ENCODE results near the gene PLB1.

Gene PLB1

GRCh38 chr2:28602751-28603639 is 107.1 kb downstream of the PLB1 start:
- H3K4me3 ChIP-seq (ENCODE audit: low read depth, low read length) = no peak overlapping the region
- TF ChIP-seq MYC (IDR thresholded peaks at IDR 0.05; ENCODE audit: low read depth, low read length) = no peak
- no peak for TF ChIP-seq POLR2A (IDR thresholded peaks at IDR 0.05; ENCODE audit: extremely low read depth, insufficient read length)
- TF ChIP-seq CTCF (IDR thresholded peaks at IDR 0.05; ENCODE audit: low read depth, low read length) = no peak
- TF ChIP-seq MAX (IDR thresholded peaks at IDR 0.05; ENCODE audit: low read depth, low read length) = no peak
- peak; percentile 82 for DNase-seq (ENCODE audit: low read depth)

GRCh38 chr2:28603821-28604220 is 108.0 kb downstream of the PLB1 start:
- H3K4me3 ChIP-seq (ENCODE audit: low read depth, low read length) = no peak overlapping the region
- DNase-seq (ENCODE audit: low read depth) = no peak
- TF ChIP-seq MAX (IDR thresholded peaks at IDR 0.05; ENCODE audit: low read depth, low read length) = no peak
- TF ChIP-seq CTCF (IDR thresholded peaks at IDR 0.05; ENCODE audit: low read depth, low read length) = no peak
- TF ChIP-seq POLR2A (IDR thresholded peaks at IDR 0.05; ENCODE audit: extremely low read depth, insufficient read length) = no peak
- TF ChIP-seq MYC (IDR thresholded peaks at IDR 0.05; ENCODE audit: low read depth, low read length) = no peak

- DNase-seq (ENCODE audit: low read depth) = no peak
- no peak for TF ChIP-seq MYC (IDR thresholded peaks at IDR 0.05; ENCODE audit: low read depth, low read length)
- TF ChIP-seq CTCF (IDR thresholded peaks at IDR 0.05; ENCODE audit: low read depth, low read length) = no peak
- no peak for TF ChIP-seq MAX (IDR thresholded peaks at IDR 0.05; ENCODE audit: low read depth, low read length)
- no peak for TF ChIP-seq POLR2A (IDR thresholded peaks at IDR 0.05; ENCODE audit: extremely low read depth, insufficient read length)
- H3K4me3 ChIP-seq (ENCODE audit: low read depth, low read length) = no peak overlapping the region
These were observed 108.5 kb downstream of the PLB1 start for GRCh38 chr2:28604284-28604843.

GRCh38 chr2:28606986-28607441 is 111.2 kb downstream of the PLB1 start:
- peak; percentile 55 for DNase-seq (ENCODE audit: low read depth)
- H3K4me3 ChIP-seq (ENCODE audit: low read depth, low read length) = no peak overlapping the region
- TF ChIP-seq POLR2A (IDR thresholded peaks at IDR 0.05; ENCODE audit: extremely low read depth, insufficient read length) (no peak), CTCF (IDR thresholded peaks at IDR 0.05; ENCODE audit: low read depth, low read length) (peak; percentile 9), MAX (IDR thresholded peaks at IDR 0.05; ENCODE audit: low read depth, low read length) (no peak)

GRCh38 chr2:28607730-28608499 is 112.1 kb downstream of the PLB1 start:
- no peak for TF ChIP-seq POLR2A (IDR thresholded peaks at IDR 0.05; ENCODE audit: extremely low read depth, insufficient read length)
- no peak for TF ChIP-seq MYC (IDR thresholded peaks at IDR 0.05; ENCODE audit: low read depth, low read length)
- no peak for TF ChIP-seq MAX (IDR thresholded peaks at IDR 0.05; ENCODE audit: low read depth, low read length)
- no peak for TF ChIP-seq CTCF (IDR thresholded peaks at IDR 0.05; ENCODE audit: low read depth, low read length)
- DNase-seq (ENCODE audit: low read depth) = no peak
- H3K4me3 ChIP-seq (ENCODE audit: low read depth, low read length) = no peak overlapping the region
